Chondrocyte (in vitro differentiated cells): ENCODE measurements around the gene DNAL4. TPM values are rescaled to one million over a fixed set of nuclear protein-coding genes. Genes with fewer than 3 reads are reported as not detected.
A peak's percentile ranks its signal among the peaks of the same experiment; 100 is the strongest.

Source experiments
- DNase-seq: peaks from one replicate; pipeline ENCODE4 v3.0.0; 2021; ENCODE audit warnings: mixed read lengths, low spot score
- H3K27ac Mint-ChIP-seq: one replicate; pipeline ENCODE4 v1.8.0; 2021; ENCODE audit warnings: mild to moderate bottlenecking, moderate library complexity, mixed read lengths; ENCODE audit not compliant: unreplicated experiment
- H3K27me3 Mint-ChIP-seq: 2 replicates; pipeline ENCODE4 v1.8.0; 2021; ENCODE audit warnings: low read depth, mixed read lengths
- H3K36me3 Mint-ChIP-seq: 2 replicates; pipeline ENCODE4 v1.8.0; 2021; ENCODE audit warnings: low read depth, mixed read lengths
- H3K4me1 Mint-ChIP-seq: 2 replicates; pipeline ENCODE4 v1.8.0; 2021; ENCODE audit warnings: low read depth, mild to moderate bottlenecking, mixed read lengths
- H3K4me3 Mint-ChIP-seq: one replicate; pipeline ENCODE4 v1.8.0; 2021; ENCODE audit warnings: mild to moderate bottlenecking, moderate library complexity, mixed read lengths; ENCODE audit not compliant: unreplicated experiment
- H3K9me3 Mint-ChIP-seq: 2 replicates; pipeline ENCODE4 v1.8.0; 2021; ENCODE audit warnings: low read depth, mixed read lengths
- total RNA-seq: library from RNA; stranded (reverse); gene quantifications from 3 replicates; pipeline ENCODE4 v1.2.1, GENCODE V29; 2021
- TF ChIP-seq, protein P1 (sequence below): fragments of 200-600 bp; sonication (generic); IDR thresholded peaks from 2 replicates; pipeline ENCODE4 v1.5.0; 2021; ENCODE audit warnings: antibody characterized with exemption, mild to moderate bottlenecking, moderate library complexity

The DNAL4 gene
- total RNA-seq, 1 donor from 2014 or later = 11.8 TPM

DNA sequence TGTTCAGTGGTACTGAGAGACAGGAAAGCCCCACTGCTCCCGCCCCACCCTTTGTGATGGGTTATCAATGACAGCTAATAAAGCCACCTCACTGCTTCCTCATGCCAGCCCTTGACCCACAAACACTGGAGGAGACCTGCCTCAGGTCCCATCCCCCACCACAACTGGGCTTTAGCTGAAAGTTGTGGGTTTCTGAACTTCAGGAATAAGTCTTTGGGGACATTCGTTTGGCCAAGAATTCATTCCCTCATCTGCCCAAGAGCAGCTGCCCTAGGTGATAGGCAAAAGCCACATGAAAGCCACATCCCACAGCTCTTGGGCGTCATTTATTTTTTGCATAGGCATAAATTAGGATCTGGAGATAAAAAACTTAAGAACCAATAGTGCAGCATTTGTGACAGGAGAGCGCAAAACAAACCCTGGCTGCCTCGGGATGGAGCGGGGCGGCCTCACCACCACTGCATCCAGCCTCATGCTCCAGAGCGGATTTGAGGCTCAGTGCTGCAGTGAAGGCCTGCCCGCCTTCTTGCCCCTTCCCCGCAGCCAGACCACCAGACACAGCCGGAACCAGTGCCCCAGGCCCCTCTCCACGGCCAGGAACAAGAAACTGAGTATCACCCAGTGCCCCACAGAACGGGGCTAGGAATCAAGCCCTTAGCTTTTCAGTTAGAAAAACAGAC lies 59.4 kb downstream of the DNAL4 start:
- TF ChIP-seq, protein P1, sequence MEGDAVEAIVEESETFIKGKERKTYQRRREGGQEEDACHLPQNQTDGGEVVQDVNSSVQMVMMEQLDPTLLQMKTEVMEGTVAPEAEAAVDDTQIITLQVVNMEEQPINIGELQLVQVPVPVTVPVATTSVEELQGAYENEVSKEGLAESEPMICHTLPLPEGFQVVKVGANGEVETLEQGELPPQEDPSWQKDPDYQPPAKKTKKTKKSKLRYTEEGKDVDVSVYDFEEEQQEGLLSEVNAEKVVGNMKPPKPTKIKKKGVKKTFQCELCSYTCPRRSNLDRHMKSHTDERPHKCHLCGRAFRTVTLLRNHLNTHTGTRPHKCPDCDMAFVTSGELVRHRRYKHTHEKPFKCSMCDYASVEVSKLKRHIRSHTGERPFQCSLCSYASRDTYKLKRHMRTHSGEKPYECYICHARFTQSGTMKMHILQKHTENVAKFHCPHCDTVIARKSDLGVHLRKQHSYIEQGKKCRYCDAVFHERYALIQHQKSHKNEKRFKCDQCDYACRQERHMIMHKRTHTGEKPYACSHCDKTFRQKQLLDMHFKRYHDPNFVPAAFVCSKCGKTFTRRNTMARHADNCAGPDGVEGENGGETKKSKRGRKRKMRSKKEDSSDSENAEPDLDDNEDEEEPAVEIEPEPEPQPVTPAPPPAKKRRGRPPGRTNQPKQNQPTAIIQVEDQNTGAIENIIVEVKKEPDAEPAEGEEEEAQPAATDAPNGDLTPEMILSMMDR = no peak
- Mint-ChIP-seq H3K9me3 (no peaks in the 10 kb centered on the region), H3K27ac (peak overlapping the region; percentile 68), H3K4me1 (peaks cover 32% of the 10 kb centered on the region), H3K36me3 (peaks cover 22% of the 10 kb centered on the region), H3K27me3 (no peaks in the 10 kb centered on the region), H3K4me3 (no peak overlapping the region)
- DNase-seq = peak; percentile 59

DNA sequence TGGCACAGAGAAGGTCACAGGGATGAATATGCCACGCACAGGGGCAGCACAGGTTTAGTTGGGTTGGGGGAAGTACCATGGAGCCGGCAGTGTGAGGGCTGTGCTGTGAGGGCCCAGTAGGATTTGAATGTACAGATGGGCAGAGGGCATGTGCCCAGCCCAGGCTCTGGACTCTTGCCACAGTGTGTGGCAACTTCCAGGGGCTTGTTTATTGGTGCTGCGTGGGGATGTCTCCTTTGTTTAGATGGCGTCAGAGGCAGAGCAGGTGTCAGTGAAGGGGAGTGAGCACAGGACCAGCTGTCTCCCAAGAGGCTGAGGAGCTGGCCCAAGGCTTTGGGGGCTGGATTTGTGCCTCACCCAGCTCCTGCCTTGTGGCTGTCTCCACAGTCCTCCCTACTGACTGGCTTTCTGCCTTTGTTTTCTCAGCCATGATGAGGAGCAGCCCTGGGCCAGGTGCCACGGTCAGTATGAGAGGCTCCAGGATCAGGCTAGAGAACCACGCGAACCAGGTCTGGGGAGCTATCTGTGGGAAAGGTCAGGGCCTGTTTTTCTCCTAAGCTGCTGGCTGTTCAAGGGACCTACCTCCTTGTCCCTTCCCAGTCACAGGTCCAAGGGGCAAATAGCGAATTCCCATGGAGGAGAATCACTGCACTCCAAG lies 60.1 kb downstream of the DNAL4 start:
- Mint-ChIP-seq H3K27ac (peak overlapping the region; percentile 66), H3K27me3 (no peaks in the 10 kb centered on the region)
- DNase-seq = peak; percentile 59

DNA sequence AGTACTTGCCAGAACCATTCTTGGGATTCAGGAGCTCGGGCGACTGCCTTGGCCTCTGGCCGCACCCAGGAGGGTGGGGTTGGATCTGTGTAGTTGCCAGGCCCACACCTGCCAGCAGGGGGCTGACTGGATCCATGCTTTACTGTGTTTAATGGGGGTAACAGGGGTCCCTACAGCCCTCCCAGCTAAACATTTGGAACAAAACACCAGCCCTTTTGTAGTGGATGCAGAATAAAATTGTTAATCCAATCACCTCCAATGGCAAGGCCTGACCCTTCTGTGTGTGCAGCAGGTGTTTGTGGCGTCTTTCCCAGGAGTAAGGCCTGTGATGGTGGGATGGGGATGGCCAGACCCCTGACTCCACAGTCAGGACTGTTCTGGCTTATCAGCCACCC lies 60.6 kb downstream of the DNAL4 start:
- Mint-ChIP-seq H3K4me1 (peaks cover 41% of the 10 kb centered on the region), H3K36me3 (peaks cover 31% of the 10 kb centered on the region), H3K27ac (peak overlapping the region; percentile 66), H3K27me3 (no peaks in the 10 kb centered on the region), H3K4me3 (no peak overlapping the region), H3K9me3 (no peaks in the 10 kb centered on the region)
- DNase-seq = peak; percentile 49
- TF ChIP-seq, protein P1 = peak; percentile 81

More for the DNA sequence above, 60.1 kb downstream of the DNAL4 start:
- Mint-ChIP-seq H3K9me3 (no peaks in the 10 kb centered on the region), H3K36me3 (peaks cover 27% of the 10 kb centered on the region), H3K4me3 (no peak overlapping the region), H3K4me1 (peaks cover 36% of the 10 kb centered on the region)
- TF ChIP-seq, protein P1 = no peak

DNA sequence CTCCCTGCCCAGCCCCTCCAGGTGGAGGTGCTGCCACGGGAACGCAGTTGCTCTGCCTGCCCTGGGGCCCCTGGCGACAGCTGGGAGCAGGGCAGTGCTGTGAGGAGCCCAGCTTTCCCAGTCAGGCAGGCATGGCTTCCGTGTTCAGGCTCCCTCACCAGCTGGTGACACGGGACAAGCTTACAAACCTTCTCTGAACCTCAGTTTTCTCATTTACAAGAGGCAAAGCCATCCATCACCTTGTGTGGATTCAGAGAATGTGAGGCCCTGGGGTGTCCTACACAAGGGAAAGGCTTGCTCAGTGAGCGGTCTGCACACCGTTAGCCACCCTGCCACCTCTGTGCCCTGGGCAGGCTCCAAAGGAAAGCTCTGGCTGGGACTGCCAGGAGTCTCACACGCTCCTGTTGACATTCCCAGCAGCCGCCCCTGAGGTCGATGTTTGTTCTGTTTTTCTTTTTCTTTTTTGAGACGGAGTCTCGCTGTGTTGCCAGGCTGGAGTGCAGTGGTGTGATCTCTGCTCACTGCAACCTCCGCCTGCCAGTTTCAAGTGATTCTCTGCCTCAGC lies 61.6 kb downstream of the DNAL4 start:
- TF ChIP-seq, protein P1 = no peak
- Mint-ChIP-seq H3K36me3 (peaks cover 26% of the 10 kb centered on the region), H3K27ac (peak overlapping the region; percentile 74), H3K27me3 (no peaks in the 10 kb centered on the region), H3K9me3 (no peaks in the 10 kb centered on the region), H3K4me3 (no peak overlapping the region), H3K4me1 (peaks cover 42% of the 10 kb centered on the region)
- DNase-seq = no peak

DNA sequence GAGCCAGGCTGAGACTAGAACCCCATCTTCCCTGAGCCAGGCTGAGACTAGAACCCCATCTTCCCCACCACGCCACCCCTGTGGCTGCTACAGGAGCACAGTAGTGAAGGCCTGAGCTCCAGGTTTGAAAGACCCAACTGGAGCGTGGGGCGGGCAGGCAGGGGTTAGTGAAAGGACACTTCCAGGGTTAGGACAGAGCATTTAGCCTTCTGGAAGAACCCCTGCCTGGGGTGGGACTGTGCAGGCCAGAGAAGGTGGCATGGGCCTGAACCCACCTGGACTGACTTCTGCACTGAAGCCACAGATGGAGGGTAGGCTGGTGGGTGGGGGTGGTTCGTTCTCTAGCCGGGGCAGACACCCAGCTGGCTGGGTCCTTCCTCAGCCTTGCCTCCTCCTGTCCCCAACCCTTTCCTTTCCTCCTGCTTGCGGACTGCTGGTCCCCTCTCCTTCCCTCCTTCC lies 62.2 kb downstream of the DNAL4 start:
- no peaks in the 10 kb centered on the region for H3K27me3 Mint-ChIP-seq
- TF ChIP-seq, protein P1 = no peak
- peaks cover 39% of the 10 kb centered on the region for H3K4me1 Mint-ChIP-seq
- H3K27ac Mint-ChIP-seq = peak overlapping the region; percentile 74
- H3K4me3 Mint-ChIP-seq = no peak overlapping the region
- H3K9me3 Mint-ChIP-seq = no peaks in the 10 kb centered on the region
- DNase-seq = no peak
- peaks cover 27% of the 10 kb centered on the region for H3K36me3 Mint-ChIP-seq
